WI38 (cell line): ENCODE results near the gene LAMB4.

ENCODE experiments used
- H3K4me3 ChIP-seq: 2 replicates; pipeline ENCODE4 v1.5.1; 2011; ENCODE audit warnings: low read depth, mild to moderate bottlenecking, control low read depth, low read length
- TF ChIP-seq, protein P1 (sequence below): IDR thresholded peaks from 2 replicates; pipeline ENCODE4 v1.5.1; 2012; ENCODE audit warnings: low read depth, mild to moderate bottlenecking, control low read depth, low read length

LAMB4 gene

GRCh38 chr7:108090791-108091460 lies 39.2 kb downstream of the LAMB4 start:
- TF ChIP-seq, protein P1, sequence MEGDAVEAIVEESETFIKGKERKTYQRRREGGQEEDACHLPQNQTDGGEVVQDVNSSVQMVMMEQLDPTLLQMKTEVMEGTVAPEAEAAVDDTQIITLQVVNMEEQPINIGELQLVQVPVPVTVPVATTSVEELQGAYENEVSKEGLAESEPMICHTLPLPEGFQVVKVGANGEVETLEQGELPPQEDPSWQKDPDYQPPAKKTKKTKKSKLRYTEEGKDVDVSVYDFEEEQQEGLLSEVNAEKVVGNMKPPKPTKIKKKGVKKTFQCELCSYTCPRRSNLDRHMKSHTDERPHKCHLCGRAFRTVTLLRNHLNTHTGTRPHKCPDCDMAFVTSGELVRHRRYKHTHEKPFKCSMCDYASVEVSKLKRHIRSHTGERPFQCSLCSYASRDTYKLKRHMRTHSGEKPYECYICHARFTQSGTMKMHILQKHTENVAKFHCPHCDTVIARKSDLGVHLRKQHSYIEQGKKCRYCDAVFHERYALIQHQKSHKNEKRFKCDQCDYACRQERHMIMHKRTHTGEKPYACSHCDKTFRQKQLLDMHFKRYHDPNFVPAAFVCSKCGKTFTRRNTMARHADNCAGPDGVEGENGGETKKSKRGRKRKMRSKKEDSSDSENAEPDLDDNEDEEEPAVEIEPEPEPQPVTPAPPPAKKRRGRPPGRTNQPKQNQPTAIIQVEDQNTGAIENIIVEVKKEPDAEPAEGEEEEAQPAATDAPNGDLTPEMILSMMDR, result no peak
- H3K4me3 ChIP-seq, result no peak overlapping the region

GRCh38 chr7:108089381-108089780 lies 40.8 kb downstream of the LAMB4 start:
- H3K4me3 ChIP-seq, result no peak overlapping the region
- TF ChIP-seq, protein P1, result no peak

DNA sequence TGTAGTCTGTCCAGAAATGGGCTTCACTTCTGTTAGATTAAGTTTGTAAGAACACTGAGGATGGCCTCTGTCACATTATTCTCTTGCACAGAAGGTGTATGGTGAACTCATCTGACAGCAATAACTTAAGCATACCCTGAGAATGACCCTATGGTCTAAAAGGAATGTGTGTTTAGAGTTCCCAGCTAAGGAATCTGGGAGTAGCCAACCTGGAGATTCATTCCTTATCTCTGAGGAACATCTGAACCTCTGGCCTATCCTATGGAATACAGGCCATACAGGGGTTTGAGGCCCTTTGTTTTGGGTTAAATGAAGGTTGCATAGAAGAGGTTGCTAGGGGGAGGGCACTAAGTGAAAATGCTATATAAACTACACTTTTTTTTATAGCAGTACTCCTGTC lies 41.4 kb downstream of the LAMB4 start:
- no peak overlapping the region for H3K4me3 ChIP-seq
- TF ChIP-seq, protein P1, result no peak

DNA sequence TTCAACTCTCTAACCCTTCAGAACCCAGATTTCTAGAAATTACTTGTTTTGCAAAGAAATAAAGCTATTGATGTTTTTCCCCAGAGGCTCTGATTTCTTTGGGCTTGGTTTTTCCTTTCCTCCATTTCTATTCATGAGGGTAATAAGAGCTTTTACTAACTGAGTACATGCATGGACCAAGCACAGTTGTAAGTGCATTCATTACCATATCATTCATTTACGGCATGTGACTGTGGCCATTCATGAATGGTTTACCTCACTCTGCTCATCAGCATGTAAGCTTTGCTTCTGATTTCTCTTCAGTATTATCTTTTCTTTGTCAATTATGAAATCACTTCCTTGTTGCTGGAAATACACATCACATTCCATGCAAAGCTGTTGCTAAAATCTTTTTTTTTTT lies 42.4 kb downstream of the LAMB4 start:
- TF ChIP-seq, protein P1, result no peak

GRCh38 chr7:108086962-108087361 lies 43.2 kb downstream of the LAMB4 start:
- TF ChIP-seq, protein P1, result no peak
- no peak overlapping the region for H3K4me3 ChIP-seq

More for the DNA sequence above, 42.4 kb downstream of the LAMB4 start:
- H3K4me3 ChIP-seq, result no peak overlapping the region

DNA sequence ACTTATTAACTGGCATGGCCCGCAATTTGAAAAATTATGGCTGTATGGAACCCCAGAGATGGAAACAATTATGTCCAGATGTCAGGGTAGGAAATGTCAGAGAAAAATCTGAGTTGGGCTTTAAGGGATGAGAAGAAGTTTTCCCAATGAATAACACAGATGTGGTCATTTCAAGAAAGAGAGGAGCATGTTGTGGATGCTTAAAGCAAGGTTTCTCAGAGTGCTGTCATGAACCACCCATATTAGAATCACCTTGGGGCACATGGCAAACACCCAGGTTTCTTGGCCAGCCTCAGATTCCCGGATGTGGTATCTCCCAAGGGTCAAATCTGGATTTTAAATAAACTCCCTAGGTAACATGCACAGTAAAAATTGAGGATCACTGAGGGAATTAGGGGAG lies 43.6 kb downstream of the LAMB4 start:
- TF ChIP-seq, protein P1, result no peak
- no peak overlapping the region for H3K4me3 ChIP-seq

GRCh38 chr7:108083980-108084379 lies 46.2 kb downstream of the LAMB4 start:
- H3K4me3 ChIP-seq, result no peak overlapping the region
- TF ChIP-seq, protein P1, result no peak
